OCI-LY7 (cell line): ENCODE data around the gene ZNRF2. TPM values are rescaled to one million over a fixed set of nuclear protein-coding genes. Genes with fewer than 3 reads are reported as not detected.
A peak's percentile ranks its signal among the peaks of the same experiment; 100 is the strongest.

Experiments used
- BruUV-seq: library from RNA; stranded (reverse); fragments of 400-500 nt; replicated peaks from 2 replicates; lab custom pipeline; 2021; lab: Mats Ljungman, UMichigan
- CTCF ChIA-PET: fragments of 300-600 bp; sonication (Branson Sonifier 250); formaldehyde crosslinking; loops from one replicate; lab custom pipeline; 2022; ENCODE audit warnings: antibody characterized with exemption; ENCODE audit not compliant: unreplicated experiment; lab: Charles Lee
- POLR2A ChIA-PET: fragments of 300-600 bp; sonication (Branson Sonifier 250); formaldehyde crosslinking; loops from one replicate; lab custom pipeline; 2022; ENCODE audit warnings: antibody characterized with exemption; lab: Charles Lee
- DNase-seq: peaks from one replicate; pipeline ENCODE4 v3.0.0-alpha.2; 2015; ENCODE audit warnings: low spot score
- H2AFZ ChIP-seq: fragments of 200-600 bp; sonication (generic), shearing (Covaris generic); 2 replicates; pipeline ENCODE4 v1.6.1; 2014; ENCODE audit warnings: mild to moderate bottlenecking, antibody characterized with exemption, low read length, moderate library complexity
- H3K27ac ChIP-seq: fragments of 200-600 bp; sonication (generic); 2 replicates; pipeline ENCODE4 v1.5.1; 2014; ENCODE audit warnings: mixed run types, low read depth, mild to moderate bottlenecking, moderate library complexity, low read length, inconsistent platforms; ENCODE audit not compliant: poor library complexity, severe bottlenecking
- H3K36me3 ChIP-seq: fragments of 200-600 bp; sonication (generic); 2 replicates; pipeline ENCODE4 v1.6.1; 2014; ENCODE audit warnings: mild to moderate bottlenecking, antibody characterized with exemption, low read length, moderate library complexity, mixed read lengths; ENCODE audit not compliant: insufficient read depth
- H3K4me1 ChIP-seq: fragments of 200-600 bp; sonication (generic); 2 replicates; pipeline ENCODE4 v1.5.1; 2014; ENCODE audit warnings: mild to moderate bottlenecking, low read length; ENCODE audit not compliant: insufficient read depth, poor library complexity, severe bottlenecking
- H3K4me2 ChIP-seq: fragments of 200-600 bp; sonication (generic); 2 replicates; pipeline ENCODE4 v1.6.1; 2014; ENCODE audit warnings: mild to moderate bottlenecking, low read length
- H3K4me3 ChIP-seq: fragments of 200-600 bp; sonication (generic); 2 replicates; pipeline ENCODE4 v1.5.1; 2014; ENCODE audit warnings: mild to moderate bottlenecking, low read depth, low read length; ENCODE audit not compliant: poor library complexity, severe bottlenecking
- H3K79me2 ChIP-seq: fragments of 200-600 bp; sonication (generic); 2 replicates; pipeline ENCODE4 v1.6.1; 2016; ENCODE audit warnings: low read depth, mild to moderate bottlenecking, low read length, moderate library complexity, mixed read lengths; ENCODE audit not compliant: insufficient read depth
- H3K9me2 ChIP-seq: fragments of 200-600 bp; sonication (generic); 2 replicates; pipeline ENCODE4 v1.6.1; 2016; ENCODE audit warnings: mild to moderate bottlenecking, low read length, mixed read lengths; ENCODE audit not compliant: insufficient read depth
- H3K9me3 ChIP-seq: fragments of 200-600 bp; sonication (generic); 2 replicates; pipeline ENCODE4 v1.6.1; 2014; ENCODE audit warnings: mild to moderate bottlenecking, mixed run types, low read length, mixed read lengths
- H4K20me1 ChIP-seq: fragments of 200-600 bp; sonication (generic); 2 replicates; pipeline ENCODE4 v1.6.1; 2014; ENCODE audit warnings: mild to moderate bottlenecking, antibody characterized with exemption, low read length, moderate library complexity, mixed read lengths; ENCODE audit not compliant: insufficient read depth
- CTCF ChIP-seq: fragments of 200-600 bp; sonication (generic); conservative IDR thresholded peaks from 2 replicates; pipeline ENCODE4 v1.5.1; 2014; ENCODE audit warnings: mild to moderate bottlenecking, antibody characterized with exemption, low read length, moderate library complexity, mixed read lengths
- EZH2phosphoT487 ChIP-seq: fragments of 200-600 bp; sonication (generic); IDR thresholded peaks from 2 replicates; pipeline ENCODE4 v1.6.1; 2018; ENCODE audit warnings: low read depth, borderline replicate concordance, mild to moderate bottlenecking, mixed run types, antibody characterized with exemption, low read length, moderate library complexity, mixed read lengths
- intact Hi-C: fragments of 100-400 bp; cut with micrococcal nuclease; formaldehyde crosslinking; loops from one replicate; pipeline ENCODE4 v1.10.0; 2022; ENCODE audit not compliant: unreplicated experiment
- total RNA-seq, 2 experiments: library from RNA; depleted of rRNA in 1 of 2; stranded (reverse); fragments of >200 nt in 1 of 2; shearing (Covaris generic) in 1 of 2; gene quantifications; 2 replicates each; pipeline ENCODE4 v1.2.3, GENCODE V29; 2014 to 2022

The ZNRF2 gene
- total RNA-seq, 2 experiments from 2014 or later: 21.2 to 24.7 TPM

GRCh38 chr7:30278376-30278775, 6.0 kb upstream of the ZNRF2 start:
- H3K4me2 ChIP-seq: 0 out of 2 replicates have a peak overlapping the region, but pooled peaks have one; percentile 68
- H3K27ac ChIP-seq: peak overlapping the region; percentile 70
- DNase-seq: no peak
- intact Hi-C loops: loop anchor here (5.0 kb wide), 1 partner anchor 169 kb away; no protein-coding TSS in a partner anchor
- H3K4me3 ChIP-seq: no peak overlapping the region
- ChIA-PET CTCF (interaction anchor here (0.7 to 1.4 kb wide), 6 partner anchors 52 to 284 kb away, joined by 3 read pairs; no protein-coding TSS in a partner anchor), POLR2A (interaction anchor here (0.6 to 3.3 kb wide), 18 partner anchors 8 to 291 kb away, joined by 3 to 19 read pairs (median 4); no protein-coding TSS in a partner anchor)
- peak overlapping the region; percentile 92; the same call in 1 of the 2 replicates for H2AFZ ChIP-seq
- H4K20me1 ChIP-seq: no peaks in the 10 kb centered on the region
- H3K9me3 ChIP-seq: no peaks in the 10 kb centered on the region; the same call in 1 of the 2 replicates
- H3K4me1 ChIP-seq: peaks cover 92% of the 10 kb centered on the region
- H3K36me3 ChIP-seq: no peaks in the 10 kb centered on the region
- TF ChIP-seq CTCF: no peak
- no peak for TF ChIP-seq EZH2phosphoT487
- H3K9me2 ChIP-seq: no peaks in the 10 kb centered on the region
- no TSS peak for BruUV-seq
- no peaks in the 10 kb centered on the region for H3K79me2 ChIP-seq

GRCh38 chr7:30278849-30279652, 5.3 kb upstream of the ZNRF2 start:
- CTCF ChIA-PET: interaction anchor here (0.5 to 1.4 kb wide), 9 partner anchors 21 to 1702 kb away, joined by 3 to 4 read pairs (median 3); no protein-coding TSS in a partner anchor

More at GRCh38 chr7:30278849-30279652, 5.3 kb upstream of the ZNRF2 start:
- BruUV-seq: no TSS peak
- Histone ChIP-seq H3K9me3 (no peaks in the 10 kb centered on the region; the same call in 1 of the 2 replicates), H3K4me3 (peak overlapping the region; percentile 24), H3K9me2 (no peaks in the 10 kb centered on the region), H3K79me2 (no peaks in the 10 kb centered on the region), H3K27ac (peak overlapping the region; percentile 70), H3K4me2 (peak overlapping the region; percentile 68), H3K4me1 (peaks cover 92% of the 10 kb centered on the region), H2AFZ (peak overlapping the region; percentile 92), H3K36me3 (no peaks in the 10 kb centered on the region), H4K20me1 (no peaks in the 10 kb centered on the region)
- DNase-seq: peak; percentile 54
- TF ChIP-seq EZH2phosphoT487 (no peak), CTCF (no peak)
- POLR2A ChIA-PET: interaction anchor here (0.6 to 3.3 kb wide), 20 partner anchors 8 to 327 kb away, joined by 3 to 19 read pairs (median 4); no protein-coding TSS in a partner anchor
- intact Hi-C loops: loop anchor here (5.0 kb wide), 1 partner anchor 168 kb away; no protein-coding TSS in a partner anchor
